Hypothalamus (tissue), 51 donors: ENCODE results near the gene FOXD4L4.
"Not testable (repeated sequence)": the region's sequence is repeated elsewhere in the genome, so short reads cannot be mapped to it uniquely, and the experiment has no call there.

ENCODE experiments used
- DNase-seq, 51 donors: peaks; one replicate each; lab custom pipeline; 2025; lab: John Stamatoyannopoulos, UW

FOXD4L4 gene

DNA sequence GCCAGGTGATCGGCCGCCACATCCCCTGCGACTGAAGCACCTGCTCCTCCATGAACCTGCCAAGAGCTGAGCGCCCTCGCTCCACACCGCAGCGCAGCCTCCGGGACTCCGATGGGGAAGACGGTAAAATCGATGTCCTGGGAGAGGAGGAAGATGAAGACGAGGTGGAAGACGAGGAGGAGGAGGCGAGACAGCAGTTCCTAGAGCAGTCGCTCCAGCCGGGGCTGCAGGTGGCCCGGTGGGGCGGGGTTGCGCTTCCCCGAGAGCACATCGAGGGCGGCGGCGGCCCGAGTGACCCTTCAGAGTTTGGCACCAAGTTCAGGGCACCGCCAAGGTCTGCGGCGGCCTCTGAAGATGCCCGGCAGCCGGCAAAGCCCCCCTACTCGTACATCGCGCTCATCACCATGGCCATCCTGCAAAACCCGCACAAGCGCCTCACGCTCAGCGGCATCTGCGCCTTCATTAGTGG, at the start of gene FOXD4L4:
Gene FOXD4L4 (plus strand): TSS at position 51 of the 469 bp plus-strand sequence. CDS start 0 bp downstream, at position 51.
- DNase-seq: not testable (repeated sequence)

GRCh38 chr9:65703550-65703949, 33.4 kb upstream of the FOXD4L4 start:
- not testable (repeated sequence) for DNase-seq

DNA sequence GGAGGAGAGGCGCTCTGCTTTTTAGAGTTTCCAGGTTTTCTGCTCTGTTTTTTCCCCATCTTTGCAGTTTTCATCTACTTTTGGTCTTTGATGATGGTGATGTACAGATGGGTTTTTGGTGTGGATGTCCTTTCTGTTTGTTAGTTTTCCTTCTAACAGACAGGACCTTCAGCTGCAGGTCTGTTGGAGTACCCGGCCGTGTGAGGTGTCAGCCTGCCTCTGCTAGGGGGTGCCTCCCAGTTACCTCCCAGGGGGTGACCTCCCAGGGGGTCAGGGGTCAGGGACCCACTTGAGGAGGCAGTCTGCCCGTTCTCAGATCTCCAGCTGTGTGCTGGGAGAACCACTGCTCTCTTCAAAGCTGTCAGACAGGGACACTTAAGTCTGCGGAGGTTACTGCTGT, 22.5 kb upstream of the FOXD4L4 start:
- not testable (repeated sequence) for DNase-seq

GRCh38 chr9:65738133-65738532, 1.2 kb downstream of the FOXD4L4 start:
- not testable (repeated sequence) for DNase-seq
